IMR-90 (cell line): ENCODE measurements around the gene SYNPO2. TPM values are rescaled to one million over a fixed set of nuclear protein-coding genes. Genes with fewer than 3 reads are reported as not detected.

ENCODE experiments used
- ATAC-seq: fragments of 200-7000 bp; cut with Tn5 transposase; 2 replicates; pipeline ENCODE4 v1.9.1; 2020; ENCODE audit warnings: low read depth, mild to moderate bottlenecking, moderate library complexity
- BruUV-seq: library from RNA; stranded (reverse); fragments of 400-500 nt; replicated peaks from 2 replicates; lab custom pipeline; 2021; lab: Mats Ljungman, UMichigan
- CTCF ChIA-PET: fragments of 300-600 bp; formaldehyde crosslinking; extraction: SDS; loops from one replicate; lab custom pipeline; 2021; ENCODE audit warnings: antibody characterized with exemption; lab: Yijun Ruan, JAX
- POLR2A ChIA-PET: fragments of 300-600 bp; sonication (Branson Sonifier 250); formaldehyde crosslinking; loops from one replicate; lab custom pipeline; 2022; ENCODE audit warnings: antibody characterized with exemption; ENCODE audit not compliant: unreplicated experiment; lab: Charles Lee
- DNase-seq: peaks from one replicate; pipeline ENCODE4 v3.0.0; 2013
- H2AFZ ChIP-seq: replicated peaks from 2 replicates; pipeline ENCODE3; 2013; ENCODE audit warnings: low read length, mild to moderate bottlenecking; ENCODE audit not compliant: poor library complexity
- H2AK5ac ChIP-seq: 2 replicates; pipeline ENCODE4 v1.6.1; 2013; ENCODE audit warnings: low read depth, low read length, inconsistent platforms
- H2AK9ac ChIP-seq: replicated peaks from 2 replicates; pipeline ENCODE3; 2013; ENCODE audit warnings: mild to moderate bottlenecking, low read depth, low read length, moderate library complexity; ENCODE audit not compliant: poor library complexity
- H2BK120ac ChIP-seq: 2 replicates; pipeline ENCODE4 v1.6.1; 2013; ENCODE audit warnings: low read depth, low read length, inconsistent platforms
- H2BK15ac ChIP-seq: 3 replicates; pipeline ENCODE4 v1.6.1; 2013; ENCODE audit warnings: low read depth, low read length, inconsistent platforms
- H2BK20ac ChIP-seq: 2 replicates; pipeline ENCODE4 v1.6.1; 2013; ENCODE audit warnings: low read depth, mild to moderate bottlenecking, inconsistent platforms, low read length, moderate library complexity
- H2BK5ac ChIP-seq: 2 replicates; pipeline ENCODE4 v1.6.1; 2013; ENCODE audit warnings: mild to moderate bottlenecking, low read depth, low read length, inconsistent platforms; ENCODE audit not compliant: poor library complexity, severe bottlenecking
- H3K14ac ChIP-seq: replicated peaks from 2 replicates; pipeline ENCODE4 v1.6.1; 2013; ENCODE audit warnings: low read depth, low read length, inconsistent platforms
- H3K18ac ChIP-seq: 2 replicates; pipeline ENCODE4 v1.6.1; 2013; ENCODE audit warnings: low read depth, low read length, control low read depth
- H3K23ac ChIP-seq: 2 replicates; pipeline ENCODE4 v1.6.1; 2013; ENCODE audit warnings: low read depth, low read length, inconsistent platforms
- H3K27ac ChIP-seq: 2 replicates; pipeline ENCODE4 v1.5.1; 2013; ENCODE audit warnings: mild to moderate bottlenecking, control low read depth, low read length; ENCODE audit not compliant: insufficient read depth
- H3K27me3 ChIP-seq: 2 replicates; pipeline ENCODE4 v1.6.1; 2013; ENCODE audit warnings: low read length; ENCODE audit not compliant: control insufficient read depth, insufficient read depth
- H3K36me3 ChIP-seq: 2 replicates; pipeline ENCODE4 v1.6.1; 2013; ENCODE audit warnings: low read length, mixed read lengths; ENCODE audit not compliant: control insufficient read depth, insufficient read depth
- H3K4ac ChIP-seq: 2 replicates; pipeline ENCODE4 v1.6.1; 2013; ENCODE audit warnings: low read depth, low read length, inconsistent platforms
- H3K4me1 ChIP-seq: 2 replicates; pipeline ENCODE4 v1.6.1; 2013; ENCODE audit warnings: low read length, mixed read lengths; ENCODE audit not compliant: control insufficient read depth, insufficient read depth
- H3K4me2 ChIP-seq: 2 replicates; pipeline ENCODE4 v1.6.1; 2013; ENCODE audit warnings: low read depth, mild to moderate bottlenecking, control low read depth, low read length, moderate library complexity
- H3K4me3 ChIP-seq: 2 replicates; pipeline ENCODE4 v1.5.1; 2013; ENCODE audit warnings: low read depth, mild to moderate bottlenecking, control low read depth, low read length, moderate library complexity; ENCODE audit not compliant: insufficient read depth
- H3K56ac ChIP-seq: 2 replicates; pipeline ENCODE4 v1.6.1; 2013; ENCODE audit warnings: low read length, inconsistent platforms; ENCODE audit not compliant: insufficient read depth; ENCODE audit errors: extremely low read depth
- H3K79me1 ChIP-seq, 2 experiments: 2 replicates each; pipeline ENCODE4 v1.6.1; 2013; ENCODE audit warnings: low read length in 2 of 2, inconsistent platforms in 1 of 2, low read depth in 1 of 2
- H3K9ac ChIP-seq: 2 replicates; pipeline ENCODE4 v1.6.1; 2013; ENCODE audit warnings: low read depth, low read length, control low read depth
- H3K9me1 ChIP-seq: 2 replicates; pipeline ENCODE4 v1.6.1; 2013; ENCODE audit warnings: low read length, inconsistent platforms; ENCODE audit not compliant: insufficient read depth
- H3K9me3 ChIP-seq: 2 replicates; pipeline ENCODE4 v1.6.1; 2013; ENCODE audit warnings: low read length; ENCODE audit not compliant: control insufficient read depth, insufficient read depth
- H4K20me1 ChIP-seq: 2 replicates; pipeline ENCODE4 v1.6.1; 2013; ENCODE audit warnings: low read length, inconsistent platforms; ENCODE audit not compliant: insufficient read depth
- H4K5ac ChIP-seq: 2 replicates; pipeline ENCODE4 v1.6.1; 2013; ENCODE audit warnings: mild to moderate bottlenecking, low read depth, low read length, control low read depth
- H4K8ac ChIP-seq, 2 experiments: 2 replicates each; pipeline ENCODE4 v1.6.1; 2013; ENCODE audit warnings: low read depth in 2 of 2, low read length in 2 of 2, control low read depth in 1 of 2, inconsistent platforms in 1 of 2
- H4K91ac ChIP-seq: 2 replicates; pipeline ENCODE4 v1.6.1; 2013; ENCODE audit warnings: low read depth, low read length, inconsistent platforms; ENCODE audit not compliant: insufficient read depth
- CHD1 ChIP-seq: IDR thresholded peaks from 2 replicates; pipeline ENCODE4 v1.6.1; 2012; ENCODE audit warnings: low read depth, low read length, improper control_type of control experiment
- FOS ChIP-seq: fragments of 150-350 bp; IDR thresholded peaks from 2 replicates; pipeline ENCODE4 v1.6.1; 2016; ENCODE audit warnings: low read depth, low read length
- MXI1 ChIP-seq: IDR thresholded peaks from 2 replicates; pipeline ENCODE4 v1.6.1; 2012; ENCODE audit warnings: low read depth, mild to moderate bottlenecking, low read length, moderate library complexity, borderline replicate concordance
- RAD21 ChIP-seq: IDR thresholded peaks from 2 replicates; pipeline ENCODE4 v1.6.1; 2012; ENCODE audit warnings: low read length, improper control_type of control experiment
- RCOR1 ChIP-seq: IDR thresholded peaks from 2 replicates; pipeline ENCODE4 v1.6.1; 2012; ENCODE audit warnings: mild to moderate bottlenecking, low read length, improper control_type of control experiment; ENCODE audit not compliant: insufficient replicate concordance
- WGBS, 2 experiments: methylation state at CpG; one replicate each; pipeline versions ENCODE4 v1.1.5 to v1.1.7; 2013; ENCODE audit warnings: missing lambda C conversion rate in 2 of 2; ENCODE audit not compliant: insufficient read length in 1 of 2; ENCODE audit errors: extremely low coverage in 2 of 2; 5-methylcytosine and 5-hydroxymethylcytosine counted together
- dilution Hi-C: fragments of 300-500 bp; cut with HindIII; formaldehyde crosslinking; loops from one replicate; pipeline ENCODE4 v1.14.3; 2018; ENCODE audit warnings: low sequenced_read_pairs; ENCODE audit not compliant: unreplicated experiment
- in situ Hi-C: fragments of 300-500 bp; cut with MboI; formaldehyde crosslinking; loops from 3 replicates; pipeline ENCODE4 v1.14.3; 2019; ENCODE audit warnings: low sequenced_read_pairs, inconsistent platforms, mixed read lengths
- intact Hi-C: fragments of 100-400 bp; cut with micrococcal nuclease; formaldehyde crosslinking; loops from 2 replicates; pipeline ENCODE4 v1.10.0; 2022
- polyA plus RNA-seq, 3 experiments: library from polyadenylated mRNA; depleted of rRNA; stranded (reverse); fragments of >200 nt; gene quantifications; 2 replicates each; pipeline ENCODE4 v1.2.3, GENCODE V29; 2012; ENCODE audit warnings: low replicate concordance in 1 of 3
- total RNA-seq: library from RNA; depleted of rRNA; stranded (reverse); fragments of >200 nt; gene quantifications from 2 replicates; pipeline ENCODE4 v1.2.3, GENCODE V29; 2012
- TF ChIP-seq, protein P1 (sequence below): fragments of 150-350 bp; IDR thresholded peaks from 2 replicates; pipeline ENCODE4 v1.6.1; 2017; ENCODE audit warnings: mild to moderate bottlenecking, antibody characterized with exemption, low read length, low read depth
- TF ChIP-seq, protein P2 (sequence below): conservative IDR thresholded peaks from 2 replicates; pipeline ENCODE4 v1.5.1; 2012; ENCODE audit warnings: mild to moderate bottlenecking, low read depth, low read length, improper control_type of control experiment

Gene SYNPO2
- total and polyA plus RNA-seq, 2 of the 4 experiments (the other 2 are of a cell fraction), result 0.99 to 1.8 TPM

DNA sequence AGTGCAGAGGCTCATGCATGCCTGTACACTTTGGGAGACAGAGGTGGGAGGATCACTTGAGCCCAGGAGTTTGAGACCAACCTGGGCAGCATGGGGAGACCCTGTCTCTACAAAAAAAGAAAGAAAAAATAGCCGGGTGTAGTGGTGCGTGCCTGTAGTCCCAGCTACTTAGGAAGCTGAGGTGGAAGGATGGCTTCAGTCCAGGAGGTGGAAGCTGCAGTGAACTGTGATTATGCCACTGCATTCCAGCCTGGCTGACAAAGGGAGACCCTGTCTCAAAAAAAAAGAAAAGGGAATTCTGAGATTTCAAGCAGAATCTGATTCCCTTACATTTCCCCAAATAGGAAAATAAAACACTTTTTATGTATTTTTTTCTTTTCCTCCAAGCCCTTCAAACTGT is 83.5 kb downstream of the SYNPO2 start:
- no peak for ATAC-seq
- POLR2A ChIA-PET, result no interaction called here

More for the DNA sequence above, 83.5 kb downstream of the SYNPO2 start:
- intact Hi-C loops (no loop called here), in situ Hi-C loops (loop anchor here (10.0 to 25.0 kb wide), 2 partner anchors 227 to 435 kb away; no protein-coding TSS in a partner anchor), dilution Hi-C loops (loop anchor here (10.0 kb wide), 1 partner anchor 323 kb away; no protein-coding TSS in a partner anchor)
- Histone ChIP-seq H2BK5ac (no peak overlapping the region), H3K23ac (no peak overlapping the region), H3K27ac (no peak overlapping the region), H2BK15ac (no peak overlapping the region), H4K20me1 (no peaks in the 10 kb centered on the region), H4K5ac (no peak overlapping the region), H3K18ac (no peak overlapping the region), H3K4ac (no peak overlapping the region), H3K4me3 (no peak overlapping the region), H2BK120ac (no peak overlapping the region), H3K4me1 (peaks cover 10% of the 10 kb centered on the region), H3K27me3 (no peaks in the 10 kb centered on the region), H2AK5ac (no peak overlapping the region), H2AFZ (no peak overlapping the region), H4K8ac (no peak overlapping the region), H3K9ac (no peak overlapping the region), H3K9me3 (no peaks in the 10 kb centered on the region), H3K79me1 (no peaks in the 10 kb centered on the region), H2BK20ac (no peak overlapping the region), H3K56ac (no peak overlapping the region), H3K4me2 (no peak overlapping the region), H3K14ac (no peak overlapping the region), H2AK9ac (no peak overlapping the region), H3K9me1 (peaks cover 7% of the 10 kb centered on the region; the same call in 1 of the 2 replicates), H3K36me3 (no peaks in the 10 kb centered on the region), H4K91ac (no peak overlapping the region)
- BruUV-seq, result no TSS peak
- no CpG with 5 or more reads among the region's 2 CpGs for WGBS, 2 experiments
- no peak for TF ChIP-seq MXI1
- no peak for TF ChIP-seq CHD1
- TF ChIP-seq RCOR1, result no peak
- TF ChIP-seq FOS, result no peak
- no peak for TF ChIP-seq RAD21
- TF ChIP-seq, protein P1, sequence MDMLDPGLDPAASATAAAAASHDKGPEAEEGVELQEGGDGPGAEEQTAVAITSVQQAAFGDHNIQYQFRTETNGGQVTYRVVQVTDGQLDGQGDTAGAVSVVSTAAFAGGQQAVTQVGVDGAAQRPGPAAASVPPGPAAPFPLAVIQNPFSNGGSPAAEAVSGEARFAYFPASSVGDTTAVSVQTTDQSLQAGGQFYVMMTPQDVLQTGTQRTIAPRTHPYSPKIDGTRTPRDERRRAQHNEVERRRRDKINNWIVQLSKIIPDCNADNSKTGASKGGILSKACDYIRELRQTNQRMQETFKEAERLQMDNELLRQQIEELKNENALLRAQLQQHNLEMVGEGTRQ, result no peak
- TF ChIP-seq, protein P2, sequence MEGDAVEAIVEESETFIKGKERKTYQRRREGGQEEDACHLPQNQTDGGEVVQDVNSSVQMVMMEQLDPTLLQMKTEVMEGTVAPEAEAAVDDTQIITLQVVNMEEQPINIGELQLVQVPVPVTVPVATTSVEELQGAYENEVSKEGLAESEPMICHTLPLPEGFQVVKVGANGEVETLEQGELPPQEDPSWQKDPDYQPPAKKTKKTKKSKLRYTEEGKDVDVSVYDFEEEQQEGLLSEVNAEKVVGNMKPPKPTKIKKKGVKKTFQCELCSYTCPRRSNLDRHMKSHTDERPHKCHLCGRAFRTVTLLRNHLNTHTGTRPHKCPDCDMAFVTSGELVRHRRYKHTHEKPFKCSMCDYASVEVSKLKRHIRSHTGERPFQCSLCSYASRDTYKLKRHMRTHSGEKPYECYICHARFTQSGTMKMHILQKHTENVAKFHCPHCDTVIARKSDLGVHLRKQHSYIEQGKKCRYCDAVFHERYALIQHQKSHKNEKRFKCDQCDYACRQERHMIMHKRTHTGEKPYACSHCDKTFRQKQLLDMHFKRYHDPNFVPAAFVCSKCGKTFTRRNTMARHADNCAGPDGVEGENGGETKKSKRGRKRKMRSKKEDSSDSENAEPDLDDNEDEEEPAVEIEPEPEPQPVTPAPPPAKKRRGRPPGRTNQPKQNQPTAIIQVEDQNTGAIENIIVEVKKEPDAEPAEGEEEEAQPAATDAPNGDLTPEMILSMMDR, result no peak
- CTCF ChIA-PET, result no interaction called here
- no peak for DNase-seq
